Activated CD8-positive, alpha-beta memory T cell treated with anti-CD3 and anti-CD28 coated beads, Interleukin-2, amount 50 U/mL, for 24 hours (primary cell): Measurements from ENCODE around the gene LINGO4.

Source experiments
- DNase-seq: peaks from one replicate; pipeline ENCODE4 v3.0.0-alpha.2; 2020; ENCODE audit errors: extremely low read depth

The LINGO4 gene, protein sequence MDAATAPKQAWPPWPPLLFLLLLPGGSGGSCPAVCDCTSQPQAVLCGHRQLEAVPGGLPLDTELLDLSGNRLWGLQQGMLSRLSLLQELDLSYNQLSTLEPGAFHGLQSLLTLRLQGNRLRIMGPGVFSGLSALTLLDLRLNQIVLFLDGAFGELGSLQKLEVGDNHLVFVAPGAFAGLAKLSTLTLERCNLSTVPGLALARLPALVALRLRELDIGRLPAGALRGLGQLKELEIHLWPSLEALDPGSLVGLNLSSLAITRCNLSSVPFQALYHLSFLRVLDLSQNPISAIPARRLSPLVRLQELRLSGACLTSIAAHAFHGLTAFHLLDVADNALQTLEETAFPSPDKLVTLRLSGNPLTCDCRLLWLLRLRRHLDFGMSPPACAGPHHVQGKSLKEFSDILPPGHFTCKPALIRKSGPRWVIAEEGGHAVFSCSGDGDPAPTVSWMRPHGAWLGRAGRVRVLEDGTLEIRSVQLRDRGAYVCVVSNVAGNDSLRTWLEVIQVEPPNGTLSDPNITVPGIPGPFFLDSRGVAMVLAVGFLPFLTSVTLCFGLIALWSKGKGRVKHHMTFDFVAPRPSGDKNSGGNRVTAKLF

DNA sequence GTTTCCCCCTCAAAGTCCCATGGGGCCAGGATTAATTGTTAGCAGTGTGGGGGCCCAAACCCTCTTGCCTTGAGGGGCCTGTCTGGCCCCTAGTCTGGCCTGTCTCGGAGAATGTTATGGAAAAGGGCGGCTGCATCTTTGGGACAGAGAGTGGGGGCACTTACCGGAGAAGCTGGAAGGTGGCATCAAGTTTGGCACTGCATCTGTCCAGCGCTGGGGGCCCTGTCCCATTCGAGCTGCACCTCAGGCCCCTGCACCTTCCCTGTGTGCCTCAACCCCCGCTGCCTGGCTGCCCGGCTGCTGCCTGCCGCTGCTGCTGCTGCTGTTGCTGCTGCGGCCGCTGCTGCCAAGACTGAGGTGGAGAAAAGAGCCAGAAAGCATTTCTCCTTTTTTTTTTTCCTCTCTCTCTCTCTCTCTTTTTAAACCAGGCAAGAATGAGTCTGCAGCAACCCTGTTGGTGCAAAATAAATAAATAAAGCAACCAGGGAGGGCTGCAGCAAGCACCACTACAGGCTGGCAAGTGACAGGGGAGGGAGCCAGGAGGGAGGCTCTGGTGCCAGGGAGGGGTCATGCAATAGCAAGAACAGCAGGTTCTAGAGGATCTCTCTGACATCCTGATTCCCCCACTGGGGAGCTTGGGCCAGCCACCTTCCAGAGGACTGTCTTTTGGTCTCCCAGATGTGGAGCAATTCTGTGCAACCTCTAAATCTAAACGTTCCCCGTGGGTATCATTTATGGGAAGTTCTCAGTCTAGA lies at the start of gene LINGO4:
Gene LINGO4 (minus strand): TSS at position 354 of the 755 bp plus-strand sequence. CDS start 2,715 bp downstream, outside the sequence.
- no peak for DNase-seq

DNA sequence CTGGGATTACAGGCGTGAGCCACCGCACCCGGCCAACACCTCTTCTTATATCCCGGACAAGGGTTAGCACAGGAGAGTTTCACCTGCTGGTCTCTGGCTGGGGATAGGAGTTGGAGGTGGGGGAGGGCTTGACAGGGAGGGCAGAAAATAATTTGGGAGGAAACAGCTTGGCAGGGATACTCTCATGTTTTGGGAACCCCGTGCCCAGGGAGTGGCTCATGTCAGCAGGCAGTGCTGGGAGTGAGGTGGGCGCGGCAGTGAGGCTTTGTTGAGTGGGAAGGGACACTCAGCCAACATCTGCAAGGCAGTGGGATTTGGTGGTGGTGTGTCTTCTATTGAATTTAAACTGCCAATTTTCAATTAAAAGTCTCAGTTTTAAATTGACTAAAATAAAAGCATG lies 49.4 kb upstream of the LINGO4 start:
- no peak for DNase-seq

DNA sequence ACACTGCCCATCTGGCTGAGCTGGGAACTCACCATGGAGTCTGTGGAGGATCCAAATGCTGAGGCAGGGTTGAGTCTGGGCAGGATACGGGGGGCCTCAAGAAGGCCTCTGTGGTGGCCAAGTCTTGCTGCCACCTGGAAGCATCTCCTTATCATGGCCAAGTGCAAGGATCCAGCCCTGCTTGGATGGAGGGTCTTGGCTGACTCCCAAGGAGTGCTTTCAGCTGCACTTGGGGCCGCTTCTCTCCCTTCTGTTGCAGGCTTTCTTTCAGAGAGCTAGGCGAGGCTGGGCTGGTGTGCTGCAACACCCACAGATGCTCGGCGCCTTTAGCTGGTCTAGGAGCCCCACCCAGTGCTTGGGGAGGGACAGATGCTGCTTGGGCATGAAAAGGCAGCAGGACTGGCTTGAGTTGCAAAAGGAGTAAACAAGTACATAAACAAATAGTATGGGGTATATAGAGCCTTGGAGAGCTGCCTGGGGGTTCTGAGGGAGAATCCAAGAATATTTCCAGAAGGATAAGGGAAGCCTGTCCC lies 48.3 kb upstream of the LINGO4 start, which contains the start of gene THEM5:
Gene THEM5 (minus strand): TSS at position 302 of the 533 bp plus-strand sequence. CDS start 147 bp downstream, at position 155.
- no peak for DNase-seq

DNA sequence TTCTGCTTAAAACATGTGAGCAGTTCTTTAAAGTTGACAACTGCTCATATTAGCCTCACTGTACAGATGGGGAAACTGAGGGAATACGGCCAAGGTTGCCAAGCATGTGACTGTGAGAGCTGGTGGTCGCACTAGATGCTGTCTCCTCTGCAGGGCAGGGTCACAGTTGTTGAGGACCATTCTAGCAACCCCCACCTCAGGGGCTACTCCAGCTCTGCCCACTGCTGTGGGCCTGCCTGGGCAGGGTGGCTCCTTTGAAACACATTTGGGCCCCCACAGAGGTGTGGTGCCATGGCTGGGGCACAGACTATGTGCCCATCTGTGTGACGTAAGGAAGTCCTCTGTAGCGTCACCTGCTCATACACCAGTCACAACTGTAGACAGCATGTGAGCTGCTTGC lies 47.5 kb upstream of the LINGO4 start:
- DNase-seq, result no peak

DNA sequence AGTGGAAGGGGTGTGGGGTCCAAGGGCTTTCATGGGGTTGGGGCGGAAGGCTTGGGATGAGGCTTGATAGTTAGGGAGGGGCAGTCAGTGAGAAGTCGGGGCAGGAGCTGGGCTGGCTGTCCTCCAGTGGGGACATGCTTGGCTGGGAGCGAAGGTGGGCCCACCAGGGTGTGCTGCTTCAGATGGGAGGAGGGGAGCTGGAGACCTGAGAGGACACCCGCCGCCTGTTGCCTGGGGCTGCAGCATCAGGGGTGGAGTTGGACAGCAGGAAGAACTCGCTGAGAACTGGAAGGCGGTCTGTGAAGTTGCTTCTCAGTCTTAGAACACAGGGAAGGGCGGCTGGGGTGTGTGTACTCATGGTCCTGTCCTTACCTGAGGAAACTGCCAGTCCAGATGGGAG lies 46.7 kb upstream of the LINGO4 start:
- DNase-seq, result no peak

DNA sequence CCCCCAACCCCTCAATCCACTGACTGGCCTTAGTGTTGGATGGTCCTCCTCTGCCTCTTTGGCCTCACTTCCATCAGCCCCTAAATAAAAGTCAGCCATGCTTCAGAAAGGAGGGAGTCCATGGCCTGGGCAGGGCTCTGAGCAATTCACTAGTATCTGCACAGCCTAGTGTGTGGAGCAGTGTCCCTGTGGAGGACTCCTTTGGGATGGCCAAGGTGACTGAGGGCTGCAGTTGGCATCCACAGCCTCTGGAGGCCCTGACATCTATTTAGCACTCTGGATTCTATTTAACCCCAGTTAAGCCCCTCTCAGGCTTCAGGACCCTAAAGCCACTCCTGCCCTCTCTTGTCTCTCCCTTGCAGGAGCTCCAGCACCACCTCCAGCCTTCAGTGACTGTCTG lies 44.7 kb upstream of the LINGO4 start:
- DNase-seq, result no peak

DNA sequence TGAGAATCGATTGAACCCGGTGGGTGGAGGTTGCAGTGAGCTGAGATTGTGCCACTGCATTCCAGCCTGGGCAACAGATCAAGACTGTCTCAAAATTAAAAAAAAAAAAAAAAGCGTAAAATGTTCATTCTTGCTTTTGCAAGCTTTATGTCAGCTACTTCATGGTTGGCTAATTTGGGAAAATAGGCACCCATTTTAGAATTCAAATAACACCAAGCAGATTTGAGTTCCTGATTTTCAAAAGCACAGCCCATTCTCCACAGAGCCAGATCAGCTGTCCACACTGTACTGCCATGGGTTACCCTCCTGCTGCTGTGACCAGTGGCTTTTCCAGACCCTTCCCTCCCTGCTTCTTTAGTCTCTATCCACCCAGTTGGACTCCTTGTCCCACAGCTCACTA lies 43.9 kb upstream of the LINGO4 start:
- no peak for DNase-seq

DNA sequence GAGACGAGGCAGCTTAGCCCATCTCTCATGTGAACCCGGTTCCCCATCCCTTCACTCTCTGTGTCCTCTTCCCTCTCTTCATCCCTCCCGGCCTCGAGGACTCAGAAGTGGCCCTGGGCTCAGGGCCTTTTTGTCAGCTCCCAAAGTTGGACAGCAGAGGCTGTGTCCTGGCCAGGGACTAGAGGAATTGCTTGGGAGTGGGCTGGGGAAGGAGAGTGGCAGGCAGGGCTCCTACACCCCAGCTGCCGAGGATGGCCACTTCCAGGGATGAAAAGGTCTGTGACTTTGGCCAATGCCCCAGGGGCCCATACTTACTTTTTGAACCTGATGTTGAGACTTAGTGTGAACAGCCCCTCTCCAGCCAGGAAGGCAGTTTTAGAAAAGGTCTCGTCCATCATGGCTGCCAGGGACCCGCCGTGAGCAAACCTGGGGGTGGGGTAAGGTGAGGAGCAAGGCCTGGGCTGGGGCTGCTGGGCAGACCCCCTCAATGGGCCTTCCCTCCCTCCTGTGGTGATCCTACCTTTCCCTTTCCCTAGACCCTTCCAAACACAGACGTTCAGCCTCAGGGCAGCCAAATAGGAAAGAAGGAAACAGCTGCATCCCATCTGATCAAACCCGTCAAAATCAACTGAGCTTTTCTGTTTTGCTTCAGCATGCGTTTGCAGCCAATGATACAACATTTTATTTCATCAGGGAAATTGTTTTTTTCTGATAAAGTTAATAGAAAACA lies 42.8 kb upstream of the LINGO4 start:
- no peak for DNase-seq

DNA sequence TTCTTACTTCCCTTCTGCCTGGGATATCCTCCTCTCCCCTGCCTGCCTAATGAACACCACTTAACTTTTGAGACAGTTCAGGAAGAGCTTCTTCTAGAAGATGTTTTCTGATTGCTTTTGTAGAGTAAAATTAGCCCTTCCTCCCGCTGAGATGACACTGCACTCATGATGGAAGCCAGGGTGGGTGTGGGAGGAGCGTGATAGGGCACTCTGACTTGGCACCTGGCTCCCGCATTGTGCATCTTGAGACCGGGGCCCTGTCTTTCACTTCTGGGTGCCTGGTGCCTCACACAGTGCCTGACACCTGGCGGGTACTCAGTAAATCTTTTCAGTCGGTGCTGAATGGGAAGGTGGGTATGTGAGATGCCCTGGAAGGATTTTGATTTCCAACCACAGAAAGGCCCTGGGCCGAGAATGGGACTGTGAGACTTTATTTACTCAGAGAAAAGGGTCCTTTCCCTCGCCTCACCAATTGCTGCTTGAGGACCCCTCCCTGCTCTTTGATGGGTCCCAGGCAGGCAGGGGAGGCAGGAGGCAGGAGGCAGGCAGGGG lies 41.5 kb upstream of the LINGO4 start:
- DNase-seq, result no peak

DNA sequence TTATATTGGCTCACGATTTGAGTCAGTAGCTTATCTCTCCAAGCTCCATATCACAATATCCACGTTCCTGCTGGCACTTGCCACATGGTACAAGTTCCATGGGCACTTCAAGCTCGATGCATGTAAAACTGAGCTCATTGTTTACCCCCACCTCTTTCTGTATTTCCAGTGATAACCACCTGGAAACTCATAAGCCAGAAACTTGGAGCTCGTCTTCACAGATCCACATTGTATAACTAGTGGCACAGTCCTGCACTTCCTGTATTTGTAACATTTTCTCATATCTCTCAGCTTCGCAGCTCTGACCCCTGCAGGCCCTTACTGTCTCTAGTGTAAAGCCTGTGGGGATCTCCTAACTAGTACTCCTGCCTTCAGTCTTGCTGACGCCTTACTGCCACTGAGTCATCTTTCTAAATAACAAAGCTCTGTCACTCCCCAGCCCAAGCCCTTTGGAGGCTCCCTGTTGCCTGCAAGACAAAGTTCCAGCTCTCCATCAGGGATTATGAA lies 40.9 kb upstream of the LINGO4 start:
- no peak for DNase-seq

DNA sequence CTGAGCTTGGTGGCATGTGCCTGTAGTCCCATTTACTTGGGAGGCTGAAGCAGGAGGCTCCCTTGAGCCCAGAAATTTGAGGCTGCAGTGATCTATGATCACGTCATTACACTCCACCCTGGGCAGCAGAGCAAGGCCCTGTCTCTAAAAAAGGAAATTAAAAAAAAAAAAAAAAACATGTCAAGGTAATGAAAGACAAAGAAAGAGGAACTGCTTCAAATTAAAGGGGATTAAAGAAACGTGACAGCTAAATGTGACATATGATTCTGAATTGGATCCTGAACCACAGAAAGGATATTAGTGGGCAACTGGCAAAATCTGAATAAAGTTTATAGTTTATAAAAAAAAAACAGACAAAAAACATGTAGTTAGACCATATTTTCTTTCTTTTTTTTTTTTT lies 38.2 kb upstream of the LINGO4 start:
- no peak for DNase-seq

DNA sequence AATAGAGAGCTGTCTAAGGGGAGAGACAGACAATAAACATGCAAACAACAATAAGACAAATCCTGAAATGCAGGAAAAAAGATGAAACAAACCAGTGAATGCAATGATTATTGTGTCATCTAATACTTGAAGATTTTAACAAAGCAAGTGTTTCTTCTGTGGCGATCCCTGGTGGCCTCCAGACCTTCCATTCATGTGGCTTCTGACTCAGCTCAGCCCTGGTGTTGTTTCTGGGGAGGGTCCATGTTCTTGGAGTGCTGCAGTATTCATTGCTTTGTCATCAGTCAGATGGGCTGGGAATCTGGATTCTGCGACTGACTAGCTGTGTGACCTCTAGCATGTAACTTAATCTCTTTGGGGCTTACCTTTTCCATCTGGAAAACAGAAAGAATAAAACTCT lies 35.9 kb upstream of the LINGO4 start:
- DNase-seq, result no peak

DNA sequence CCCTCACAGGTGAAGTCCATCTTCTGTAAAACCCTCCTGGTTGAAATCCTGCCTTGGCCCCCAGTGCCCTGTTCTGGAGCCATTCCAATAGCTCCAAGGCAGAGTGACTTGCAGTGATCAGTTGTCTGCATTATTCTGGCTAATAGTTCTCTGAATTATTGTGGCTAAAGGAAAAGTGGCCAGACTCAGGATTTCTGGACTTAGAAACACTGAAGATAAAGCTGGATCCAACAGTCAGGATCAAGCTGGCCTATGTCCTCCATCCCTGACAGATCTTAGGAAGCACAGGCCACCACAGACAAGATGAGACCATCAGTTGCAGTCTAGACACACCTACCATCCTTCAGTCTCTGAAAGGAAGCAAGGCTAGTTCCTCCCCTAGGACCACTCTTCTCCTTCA lies 35.2 kb upstream of the LINGO4 start:
- no peak for DNase-seq

DNA sequence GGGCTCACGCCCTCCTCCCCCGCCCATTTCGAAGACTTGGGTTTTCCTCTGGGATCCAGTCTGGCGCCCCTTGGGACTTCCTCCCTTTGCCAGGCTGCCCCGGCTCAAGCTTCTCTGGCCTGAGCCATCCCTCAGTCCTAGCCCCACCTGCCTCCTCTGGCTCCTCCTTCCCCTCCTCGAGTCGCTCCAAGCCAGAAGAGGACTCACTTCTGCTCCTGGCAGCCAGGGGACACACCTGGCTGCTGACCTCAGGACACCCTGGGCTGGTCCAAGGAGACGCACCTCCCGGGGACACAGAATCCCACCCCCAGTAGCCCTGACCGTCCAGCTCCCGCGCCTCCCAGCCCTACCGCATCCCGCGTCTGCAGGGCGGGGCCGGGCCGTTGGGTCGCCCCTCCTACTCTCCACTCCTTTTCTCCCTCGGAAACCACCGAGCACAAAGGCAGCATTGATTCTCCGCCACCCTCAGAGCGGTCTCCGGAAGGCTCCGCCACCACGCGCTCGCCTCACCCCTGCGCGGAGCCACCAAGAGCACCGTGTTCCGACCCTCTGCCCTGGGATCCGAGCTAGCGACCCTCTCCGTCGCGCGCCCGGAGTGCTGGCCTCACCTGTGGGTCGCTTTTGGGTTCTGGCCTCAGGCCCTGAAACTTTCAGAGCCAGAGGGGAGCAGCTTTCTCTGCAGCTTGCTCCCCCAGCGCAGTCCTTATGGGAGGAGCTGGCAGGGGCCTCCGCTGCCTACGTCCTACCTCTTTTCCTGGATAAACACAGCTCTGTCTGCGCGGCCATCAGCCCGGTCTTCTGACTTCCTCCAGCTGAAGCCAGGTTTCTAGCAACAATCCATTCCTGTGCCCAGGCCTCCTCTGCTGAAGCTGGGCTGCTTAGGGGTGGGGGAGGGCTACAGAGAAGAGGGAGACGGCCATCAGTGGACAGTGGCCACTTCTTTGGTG lies 34.5 kb upstream of the LINGO4 start, which contains the start of gene C2CD4D:
Gene C2CD4D (minus strand): TSS at position 364 of the 947 bp plus-strand sequence. CDS start 831 bp downstream, outside the sequence.
- DNase-seq, result peak; percentile 29

DNA sequence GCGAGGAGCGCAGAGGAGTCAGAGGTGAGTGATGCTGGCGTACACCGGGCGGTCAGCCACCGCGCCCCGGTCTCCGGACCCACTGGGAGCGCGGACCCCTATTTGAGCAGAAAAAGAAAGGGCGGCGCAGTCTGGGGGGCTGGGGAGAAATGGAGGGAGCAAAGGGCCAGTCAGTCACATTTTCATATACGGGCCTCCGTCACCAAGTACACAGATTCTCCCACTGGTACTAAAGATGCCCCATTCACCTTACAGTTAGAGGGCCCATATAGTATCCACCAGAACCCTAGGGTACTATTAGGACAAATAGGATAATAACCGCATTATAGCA lies 33.8 kb upstream of the LINGO4 start:
- DNase-seq, result no peak

DNA sequence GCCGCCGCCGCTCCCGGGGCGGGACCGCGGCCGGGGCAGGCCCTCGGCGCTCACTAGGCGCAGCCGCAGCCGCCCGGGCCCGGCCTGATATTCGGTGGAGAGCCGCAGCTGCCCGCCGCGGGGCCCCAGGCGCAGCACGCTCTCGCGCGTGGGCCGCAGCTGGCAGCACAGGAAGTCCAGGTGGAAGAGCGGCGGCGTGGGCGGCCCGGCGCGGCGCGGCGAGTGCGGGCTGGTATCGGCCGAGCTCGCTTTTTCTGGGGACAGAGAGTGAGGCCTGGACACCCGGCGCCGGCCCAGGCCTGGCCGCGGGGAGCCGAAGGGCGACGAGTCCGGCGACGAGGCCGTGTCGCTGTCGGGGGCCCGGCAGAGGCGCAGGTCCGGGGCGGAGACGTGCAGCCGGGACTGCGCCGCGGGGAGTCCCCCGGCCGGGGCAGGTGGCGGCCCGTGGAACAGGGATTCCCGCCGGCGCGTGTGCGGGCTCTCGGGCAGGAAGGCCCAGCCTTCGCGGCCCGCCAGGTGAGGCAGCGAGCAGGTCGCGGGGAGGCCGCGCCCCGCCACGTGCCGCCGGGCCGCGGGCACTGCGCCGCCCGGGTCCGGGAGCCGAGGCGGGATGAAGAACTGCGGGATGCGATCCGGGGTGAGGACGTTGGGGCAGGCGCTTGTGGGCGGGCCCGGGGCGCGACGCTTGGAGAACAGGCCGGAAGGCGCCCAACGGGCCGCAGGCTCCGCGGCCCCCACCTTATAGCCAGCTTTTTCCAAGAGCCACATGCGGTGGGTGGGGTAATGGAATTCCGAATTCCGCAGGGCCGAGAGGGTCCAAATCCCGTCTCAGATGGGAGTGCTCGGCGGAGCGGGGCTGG lies 33.2 kb upstream of the LINGO4 start:
- DNase-seq, result no peak

DNA sequence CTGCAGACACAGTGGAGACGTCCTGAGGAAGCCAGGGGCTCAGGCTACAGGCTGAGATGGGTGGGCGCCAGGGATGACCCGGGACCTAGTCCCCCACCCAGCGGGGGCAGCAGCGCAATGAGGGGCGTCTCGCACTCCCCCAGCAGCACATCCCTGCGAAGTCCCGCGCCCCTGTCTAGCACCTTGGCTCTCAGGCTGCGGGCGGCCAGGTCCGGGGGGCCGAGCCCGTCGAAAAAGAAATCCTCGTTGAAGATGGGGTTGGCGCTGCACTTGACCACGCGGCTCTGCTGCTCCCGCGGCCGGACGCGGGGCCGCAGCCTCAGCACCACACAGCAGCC lies 32.6 kb upstream of the LINGO4 start:
- DNase-seq, result no peak

DNA sequence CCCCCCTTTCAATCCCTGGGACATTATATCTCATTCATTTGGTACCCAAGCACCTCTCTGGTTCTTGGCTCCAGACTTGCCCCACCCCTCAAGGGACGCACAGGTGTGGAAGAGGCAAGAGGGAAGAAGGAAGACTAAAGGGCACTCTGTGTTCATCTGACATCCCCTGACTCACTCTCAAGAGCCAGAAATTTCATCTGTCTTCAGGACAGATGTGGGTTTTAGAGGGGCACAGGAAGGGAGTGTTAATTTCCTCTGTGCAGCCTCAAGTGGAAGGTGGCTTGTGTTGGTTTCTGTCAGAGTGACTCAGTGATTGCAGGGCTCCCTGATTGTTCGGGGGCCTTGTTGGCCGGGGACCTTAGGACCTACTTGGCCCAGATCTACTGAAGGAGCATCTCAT lies 32.0 kb upstream of the LINGO4 start:
- no peak for DNase-seq

DNA sequence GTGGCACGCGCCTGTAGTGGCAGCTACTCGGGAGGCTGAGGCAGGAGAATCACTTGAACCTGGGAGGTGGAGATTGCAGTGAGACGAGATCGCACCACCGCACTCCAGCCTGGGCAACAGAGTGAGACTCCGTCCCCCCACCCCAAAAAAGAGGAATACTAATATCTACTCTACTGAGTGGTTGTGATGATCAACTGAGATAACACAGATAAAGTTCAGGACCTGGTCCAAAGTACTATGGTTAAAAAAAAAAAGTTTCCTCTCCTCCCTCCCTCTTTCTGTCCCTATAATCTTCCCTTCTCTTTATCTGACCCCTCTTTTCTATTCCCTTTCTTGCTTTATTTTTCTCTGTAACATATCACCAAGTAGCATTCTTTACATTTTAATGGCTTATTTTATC lies 30.4 kb upstream of the LINGO4 start:
- no peak for DNase-seq
